K562 (cell line): ENCODE measurements around the gene EDEM1. TPM values are rescaled to one million over a fixed set of nuclear protein-coding genes. Genes with fewer than 3 reads are reported as not detected.

Source experiments
- ATAC-seq: fragments of 200-7000 bp; cut with Tn5 transposase; 3 replicates; pipeline ENCODE4 v1.9.1; 2020; ENCODE audit warnings: moderate library complexity
- BruUV-seq: library from RNA; stranded (reverse); fragments of 400-500 nt; replicated peaks from 2 replicates; lab custom pipeline; 2021; lab: Mats Ljungman, UMichigan
- CTCF ChIA-PET: fragments of 300-600 bp; formaldehyde crosslinking; extraction: SDS; loops from one replicate; lab custom pipeline; 2021; ENCODE audit warnings: low intra/inter-chr PET ratio; lab: Yijun Ruan, JAX
- POLR2A ChIA-PET: fragments of 300-600, 350-650 bp; sonication (Branson Sonifier 250); formaldehyde crosslinking; extraction: SDS; loops from one replicate; lab custom pipeline; 2021; ENCODE audit warnings: antibody characterized with exemption, inconsistent platforms; lab: Yijun Ruan, JAX
- DNase-seq, 4 experiments: peaks; one replicate each; pipeline versions ENCODE4 v3.0.0 to v3.0.0-alpha.2; 2011 to 2018; ENCODE audit warnings: low spot score in 3 of 4, mixed read lengths in 3 of 4; ENCODE audit errors: extremely low read depth in 1 of 4
- FAIRE-seq: peaks from 2 replicates; lab custom pipeline; 2011; peaks lifted over from hg19 to GRCh38; lab: Jason Lieb, UNC
- H2AFZ ChIP-seq: 2 replicates; pipeline ENCODE4 v1.6.0; 2011; ENCODE audit warnings: low read depth, low read length, control low read depth, inconsistent platforms
- H3K27ac ChIP-seq: fragments of 200-600 bp; 3 replicates; pipeline ENCODE4 v1.8.0; 2011; ENCODE audit warnings: low read depth, mild to moderate bottlenecking, control low read depth, inconsistent platforms, low read length, moderate library complexity, mixed read lengths; ENCODE audit errors: extremely low read depth
- H3K27me3 ChIP-seq, 2 experiments: fragments of 300-600 bp in 1 of 2; 2 replicates in 1 of 2; 3 replicates in 1 of 2; pipeline versions ENCODE4 v1.6.0 to v1.8.0; 2011; ENCODE audit warnings: inconsistent platforms in 2 of 2, low read length in 2 of 2, mild to moderate bottlenecking in 1 of 2, mixed read lengths in 1 of 2, moderate library complexity in 1 of 2; ENCODE audit not compliant: control insufficient read depth in 2 of 2, insufficient read depth in 2 of 2
- H3K36me3 ChIP-seq: fragments of 300-600 bp; 3 replicates; pipeline ENCODE4 v1.8.0; 2011; ENCODE audit warnings: mild to moderate bottlenecking, low read length, inconsistent platforms; ENCODE audit not compliant: control insufficient read depth, insufficient read depth
- H3K4me1 ChIP-seq, 2 experiments: fragments of 200-600 bp in 1 of 2; replicated peaks in 1 of 2; 2 replicates in 1 of 2; 3 replicates in 1 of 2; pipeline versions ENCODE4 v1.5.1 to v1.8.0; 2011; ENCODE audit warnings: inconsistent platforms in 2 of 2, low read length in 2 of 2, mild to moderate bottlenecking in 1 of 2, mixed read lengths in 1 of 2, moderate library complexity in 1 of 2; ENCODE audit not compliant: control insufficient read depth in 2 of 2, insufficient read depth in 2 of 2
- H3K4me2 ChIP-seq: 2 replicates; pipeline ENCODE4 v1.6.1; 2011; ENCODE audit warnings: low read length, control low read depth, inconsistent platforms, mixed read lengths; ENCODE audit not compliant: insufficient read depth
- H3K4me3 ChIP-seq: fragments of 200-600 bp; sonication (generic), shearing (Covaris generic); 2 replicates; pipeline ENCODE4 v1.5.1; 2016; ENCODE audit warnings: control low read depth, inconsistent platforms
- H3K79me2 ChIP-seq: fragments of 200-600 bp; 3 replicates; pipeline ENCODE4 v1.8.0; 2011; ENCODE audit warnings: low read length, inconsistent platforms; ENCODE audit not compliant: control insufficient read depth, insufficient read depth
- H3K9ac ChIP-seq, 2 experiments: 2 replicates each; pipeline versions ENCODE4 v1.6.0 to v1.6.1; 2011; ENCODE audit warnings: low read depth in 2 of 2, low read length in 2 of 2, control low read depth in 1 of 2, inconsistent platforms in 1 of 2, mild to moderate bottlenecking in 1 of 2, mixed read lengths in 1 of 2; ENCODE audit not compliant: insufficient read depth in 1 of 2
- H3K9me1 ChIP-seq: one replicate; pipeline ENCODE4 v1.6.0; 2011; ENCODE audit warnings: inconsistent platforms, mild to moderate bottlenecking, low read length, moderate library complexity; ENCODE audit not compliant: control insufficient read depth, insufficient read depth
- H3K9me3 ChIP-seq: replicated peaks from 2 replicates; pipeline ENCODE4 v1.5.1; 2011; ENCODE audit warnings: low read depth, low read length, inconsistent platforms; ENCODE audit not compliant: control insufficient read depth, insufficient read depth
- H4K20me1 ChIP-seq: replicated peaks from 2 replicates; pipeline ENCODE4 v1.6.1; 2011; ENCODE audit warnings: low read length, inconsistent platforms, mixed read lengths; ENCODE audit not compliant: control insufficient read depth, insufficient read depth
- NFIC ChIP-seq: fragments of 450-650 bp; IDR thresholded peaks from 2 replicates; pipeline ENCODE4 v1.6.1; 2017; ENCODE audit warnings: mild to moderate bottlenecking, inconsistent platforms
- NR2C1 ChIP-seq, 2 experiments: fragments of 450-650 bp; IDR thresholded peaks; 2 replicates each; pipeline ENCODE4 v1.6.1; 2017; ENCODE audit warnings: mild to moderate bottlenecking in 2 of 2, antibody characterized with exemption in 1 of 2, inconsistent platforms in 1 of 2, missing compliant biosample characterization in 1 of 2, missing genetic modification characterization in 1 of 2
- RFX5 ChIP-seq: IDR thresholded peaks from 2 replicates; pipeline ENCODE4 v1.6.1; 2011; ENCODE audit warnings: low read depth, mild to moderate bottlenecking, improper control_type of control experiment, low read length
- ZBTB2 ChIP-seq: fragments of 450-650 bp; IDR thresholded peaks from 2 replicates; pipeline ENCODE4 v1.6.1; 2016; ENCODE audit warnings: antibody characterized with exemption
- ZBTB33 ChIP-seq: sonication (generic); formaldehyde crosslinking; IDR thresholded peaks from 2 replicates; pipeline ENCODE4 v1.8.1; 2023; ENCODE audit warnings: mild to moderate bottlenecking, missing genetic modification reagents
- ZNF75A ChIP-seq: fragments of 450-650 bp; formaldehyde crosslinking; IDR thresholded peaks from 2 replicates; pipeline ENCODE4 v1.4.0; 2020; ENCODE audit warnings: mild to moderate bottlenecking
- WGBS: fragments of 100-300 bp; shearing (Covaris generic); methylation state at CpG from one replicate; pipeline ENCODE4 v1.1.6; 2016; ENCODE audit warnings: low coverage, mixed read lengths; ENCODE audit not compliant: insufficient coverage; ENCODE audit errors: missing lambda C conversion rate; 5-methylcytosine and 5-hydroxymethylcytosine counted together
- in situ Hi-C: fragments of 300-500 bp; cut with MboI; formaldehyde crosslinking; loops from 4 replicates; pipeline ENCODE4 v1.15.0; 2018; ENCODE audit warnings: inconsistent platforms, mixed read lengths
- intact Hi-C: fragments of 100-400 bp; cut with micrococcal nuclease; formaldehyde crosslinking; loops from 2 replicates; pipeline ENCODE4 v1.14.2; 2022
- polyA plus RNA-seq, 8 experiments: library from polyadenylated mRNA; depleted of rRNA in 4 of 8; stranded (reverse) in 5 of 8; unstranded in 3 of 8; fragments of >200 nt; fragmentation: Nextera tagmentation in 2 of 8; fragmentation: Illumina TruSeq in 1 of 8; extraction: Ambion mirVana in 2 of 8; extraction: Trizol in 1 of 8; gene quantifications; 2 replicates each; pipeline versions ENCODE4 v1.2.1 to v1.2.3, GENCODE V29; 2011 to 2014; ENCODE audit warnings: inconsistent platforms in 1 of 8, missing spikeins in 1 of 8
- total RNA-seq, 7 experiments: library from RNA; depleted of rRNA in 6 of 7; stranded (reverse); fragments of >200 nt in 6 of 7; fragmentation: Illumina TruSeq in 2 of 7; extraction: Trizol in 2 of 7; gene quantifications; 2 replicates each; pipeline versions ENCODE4 v1.2.1 to v1.2.3, GENCODE V29; 2011 to 2021; ENCODE audit warnings: low replicate concordance in 1 of 7

EDEM1 gene
- total and polyA plus RNA-seq, 9 of the 15 experiments (the other 6 are each of a cell fraction or from before 2014, with no cell fraction given), result 6.2 to 36.7 (median 14.3) TPM

- DNase-seq, result no peak
- Histone ChIP-seq H2AFZ (no peak overlapping the region), H3K4me3 (no peak overlapping the region), H3K9ac (no peak overlapping the region), H3K4me1 (peaks cover 18 to 33% of the 10 kb centered on the region in 2 experiments), H3K79me2 (peaks cover 28% of the 10 kb centered on the region), H3K36me3 (peaks cover 28% of the 10 kb centered on the region), H4K20me1 (peaks cover 9% of the 10 kb centered on the region), H3K9me1 (peaks cover 4% of the 10 kb centered on the region), H3K27ac (no peak overlapping the region), H3K27me3 (no peaks in the 10 kb centered on the region), H3K9me3 (no peaks in the 10 kb centered on the region), H3K4me2 (no peak overlapping the region)
- no TSS peak for BruUV-seq
- in situ Hi-C loops (no loop called here), intact Hi-C loops (no loop called here)
- no peak for ATAC-seq
- FAIRE-seq, result no peak
- POLR2A ChIA-PET, result interaction anchor here (0.6 to 4.3 kb wide), 4 partner anchors 12 to 28 kb away, joined by 3 to 33 read pairs (median 6); no protein-coding TSS in a partner anchor
- CTCF ChIA-PET, result no interaction called here
- WGBS, result 73% methylated on average over 5 of the region's 6 CpGs
- TF ChIP-seq NFIC (peak; percentile 51), NR2C1 (IDR thresholded peaks at IDR 0.05) (peak; percentile 43; the same call in 1 of the 2 replicates), NR2C1 (tag; IDR thresholded peaks at IDR 0.05) (no peak), ZBTB33 (CRISPR knock-in tag) (peak; percentile 86), ZBTB2 (no peak), ZNF75A (CRISPR knock-in tag) (no peak), RFX5 (no peak)
Observed at GRCh38 chr3:5184499-5184898, 3.0 kb upstream of the EDEM1 start.
